Sigmoid colon (tissue), 7 donors: Measurements from ENCODE around the gene NRN1. TPM values are rescaled to one million over a fixed set of nuclear protein-coding genes. Genes with fewer than 3 reads are reported as not detected.

ENCODE experiments used
- DNase-seq: peaks from one replicate; pipeline ENCODE4 v3.0.0-alpha.2; 2019
- H3K27ac ChIP-seq, 4 donors: fragments of 200-600 bp; sonication (generic); one replicate each; pipeline ENCODE4 v1.5.1; 2016 to 2019; ENCODE audit warnings: mild to moderate bottlenecking in 1 of 4
- H3K27me3 ChIP-seq, 3 donors: fragments of 200-600 bp; sonication (generic); one replicate each; pipeline ENCODE4 v1.5.1; 2019; ENCODE audit warnings: mild to moderate bottlenecking in 1 of 3
- H3K36me3 ChIP-seq, 4 donors: fragments of 200-600 bp; sonication (generic); one replicate each; pipeline ENCODE4 v1.5.1; 2016 to 2019
- H3K4me1 ChIP-seq, 4 donors: fragments of 200-600 bp; sonication (generic); one replicate each; pipeline ENCODE4 v1.5.1; 2017 to 2019
- H3K4me3 ChIP-seq, 4 donors: fragments of 200-600 bp; sonication (generic); one replicate each; pipeline ENCODE4 v1.5.1; 2017 to 2019; ENCODE audit warnings: mild to moderate bottlenecking in 2 of 4, moderate library complexity in 1 of 4
- H3K9me3 ChIP-seq, 4 donors: fragments of 200-600 bp in 3 of 4; sonication (generic) in 3 of 4; one replicate each; pipeline versions ENCODE4 v1.5.1 to v1.6.1; 2013 to 2019
- CTCF ChIP-seq, 4 experiments: fragments of 450-650 bp in 3 of 4; fragments of 200-600 bp in 1 of 4; IDR thresholded peaks; one replicate each; pipeline ENCODE4 v1.5.1; 2016 to 2019; ENCODE audit warnings: antibody characterized with exemption in 4 of 4, mild to moderate bottlenecking in 3 of 4, moderate library complexity in 2 of 4
- EP300 ChIP-seq, 4 donors: sonication (generic); formaldehyde crosslinking; IDR thresholded peaks; one replicate each; pipeline ENCODE4 v1.6.1; 2017; ENCODE audit warnings: antibody characterized with exemption in 4 of 4
- POLR2A ChIP-seq, 2 donors: fragments of 450-650 bp; IDR thresholded peaks; one replicate each; pipeline ENCODE4 v1.6.1; 2016; ENCODE audit warnings: antibody characterized with exemption in 2 of 2, mild to moderate bottlenecking in 2 of 2, moderate library complexity in 2 of 2
- POLR2AphosphoS5 ChIP-seq, 4 donors: sonication (generic); formaldehyde crosslinking; IDR thresholded peaks; one replicate each; pipeline ENCODE4 v1.6.1; 2017; ENCODE audit warnings: antibody characterized with exemption in 4 of 4
- WGBS, 2 donors: extraction: QIAGEN DNeasy Blood & Tissue Kit; methylation state at CpG; one replicate each; pipeline ENCODE4 v1.1.7; 2013; 5-methylcytosine and 5-hydroxymethylcytosine counted together
- intact Hi-C: fragments of 100-400 bp; cut with DNase I; formaldehyde crosslinking; loops from one replicate; pipeline ENCODE4 v1.15.1; 2023
- polyA plus RNA-seq, 3 donors: library from polyadenylated mRNA; stranded (reverse); fragments of 200-250 nt; gene quantifications; one replicate each; pipeline ENCODE4 v1.2.3, GENCODE V29; 2013
- total RNA-seq, 4 donors: library from RNA; depleted of rRNA; stranded (reverse); fragments of >200 nt; gene quantifications; one replicate each; pipeline ENCODE4 v1.1.0, GENCODE V29; 2016
- donor health status: healthy with polysubstance abuse.
- donor health status: Bipolar disorder and iron deficiency.
- donor health status: healthy.

NRN1 gene
- total and polyA plus RNA-seq, 7 donors = 1.4 to 10.7 (median 6.0) TPM

GRCh38 chr6:6001443-6001842 is 5.3 kb downstream of the NRN1 start:
- no peaks in the 10 kb centered on the region for H3K9me3 ChIP-seq
- 19 to 32% methylated on average over 10 of the region's 10 CpGs for WGBS, 2 donors
- DNase-seq = no peak
- peaks cover 78 to 99% (median 98%) of the 10 kb centered on the region in 3 donors for H3K27me3 ChIP-seq
- no peak for TF ChIP-seq POLR2AphosphoS5 (IDR thresholded peaks at IDR 0.05)
- TF ChIP-seq CTCF (IDR thresholded peaks at IDR 0.05) = no peak
- TF ChIP-seq EP300 (IDR thresholded peaks at IDR 0.05) = no peak
- no peak for TF ChIP-seq POLR2A (IDR thresholded peaks at IDR 0.05)
- intact Hi-C loops = no loop called here
- H3K4me3 ChIP-seq = no peak overlapping the region
- H3K27ac ChIP-seq = no peak overlapping the region
- H3K36me3 ChIP-seq = no peaks in the 10 kb centered on the region
- H3K4me1 ChIP-seq = peaks cover 0 to 56% (median 50%) of the 10 kb centered on the region in 4 donors

- no peaks in the 10 kb centered on the region for H3K9me3 ChIP-seq
- DNase-seq = no peak
- H3K4me1 ChIP-seq = peaks cover 0 to 63% (median 55%) of the 10 kb centered on the region in 4 donors
- peak overlapping the region in 3 of 4 donors; percentile 13 to 16 (median 16) for H3K4me3 ChIP-seq
- H3K27me3 ChIP-seq = peaks cover 79 to 99% (median 98%) of the 10 kb centered on the region in 3 donors
- intact Hi-C loops = loop anchor here (5.0 kb wide), 1 partner anchor 93 kb away; no protein-coding TSS in a partner anchor
- no peaks in the 10 kb centered on the region for H3K36me3 ChIP-seq
- H3K27ac ChIP-seq = peak overlapping the region in 3 of 4 donors; percentile 40 to 67 (median 55)
- WGBS, 2 donors = 17 to 19% methylated on average over 34 of the region's 34 CpGs
- TF ChIP-seq CTCF (IDR thresholded peaks at IDR 0.05) (no peak), EP300 (IDR thresholded peaks at IDR 0.05) (no peak), POLR2AphosphoS5 (IDR thresholded peaks at IDR 0.05) (no peak), POLR2A (IDR thresholded peaks at IDR 0.05) (no peak)
Observed at GRCh38 chr6:5999688-6000608, 6.8 kb downstream of the NRN1 start.

GRCh38 chr6:5998711-5999687 is 7.7 kb downstream of the NRN1 start:
- WGBS, 2 donors = 3 to 8% methylated on average over 60 of the region's 60 CpGs
- Histone ChIP-seq H3K4me3 (peak overlapping the region in 3 of 4 donors; percentile 13 to 16 (median 16)), H3K4me1 (peaks cover 0 to 59% (median 54%) of the 10 kb centered on the region in 4 donors), H3K27ac (peak overlapping the region; percentile 40 to 67 (median 49)), H3K9me3 (no peaks in the 10 kb centered on the region), H3K27me3 (peaks cover 81 to 99% (median 98%) of the 10 kb centered on the region in 3 donors), H3K36me3 (no peaks in the 10 kb centered on the region)
- peak; percentile 69 for DNase-seq
- intact Hi-C loops = loop anchor here (5.0 kb wide), 1 partner anchor 92 kb away; no protein-coding TSS in a partner anchor
- TF ChIP-seq POLR2AphosphoS5 (IDR thresholded peaks at IDR 0.05) = peak in 2 of 4 donors; percentile 51 to 60
- peak in 1 of 4 experiments; percentile 13 for TF ChIP-seq CTCF (IDR thresholded peaks at IDR 0.05)
- TF ChIP-seq EP300 (IDR thresholded peaks at IDR 0.05) = no peak
- no peak for TF ChIP-seq POLR2A (IDR thresholded peaks at IDR 0.05)

- peaks cover 75 to 99% (median 96%) of the 10 kb centered on the region in 3 donors for H3K27me3 ChIP-seq
- no peak overlapping the region for H3K4me3 ChIP-seq
- 26 to 27% methylated on average over 9 of the region's 9 CpGs for WGBS, 2 donors
- no peaks in the 10 kb centered on the region for H3K9me3 ChIP-seq
- peaks cover 0 to 52% (median 47%) of the 10 kb centered on the region in 4 donors for H3K4me1 ChIP-seq
- no peak for DNase-seq
- no peaks in the 10 kb centered on the region for H3K36me3 ChIP-seq
- H3K27ac ChIP-seq = peak overlapping the region in 3 of 4 donors; percentile 40 to 67 (median 55)
- intact Hi-C loops = loop anchor here (5.0 kb wide), 1 partner anchor 91 kb away; no protein-coding TSS in a partner anchor
- TF ChIP-seq EP300 (IDR thresholded peaks at IDR 0.05) (no peak), POLR2AphosphoS5 (IDR thresholded peaks at IDR 0.05) (peak in 1 of 4 donors; percentile 3)
Observed at GRCh38 chr6:5998236-5998635, 8.5 kb downstream of the NRN1 start.
